ENCODE data around the gene C1orf50. TPM values are rescaled to one million over a fixed set of nuclear protein-coding genes. Genes with fewer than 3 reads are reported as not detected.

Gene C1orf50
- total and polyA plus RNA-seq, 8 donors = 1.6 to 3.5 (median 2.6) TPM

DNA sequence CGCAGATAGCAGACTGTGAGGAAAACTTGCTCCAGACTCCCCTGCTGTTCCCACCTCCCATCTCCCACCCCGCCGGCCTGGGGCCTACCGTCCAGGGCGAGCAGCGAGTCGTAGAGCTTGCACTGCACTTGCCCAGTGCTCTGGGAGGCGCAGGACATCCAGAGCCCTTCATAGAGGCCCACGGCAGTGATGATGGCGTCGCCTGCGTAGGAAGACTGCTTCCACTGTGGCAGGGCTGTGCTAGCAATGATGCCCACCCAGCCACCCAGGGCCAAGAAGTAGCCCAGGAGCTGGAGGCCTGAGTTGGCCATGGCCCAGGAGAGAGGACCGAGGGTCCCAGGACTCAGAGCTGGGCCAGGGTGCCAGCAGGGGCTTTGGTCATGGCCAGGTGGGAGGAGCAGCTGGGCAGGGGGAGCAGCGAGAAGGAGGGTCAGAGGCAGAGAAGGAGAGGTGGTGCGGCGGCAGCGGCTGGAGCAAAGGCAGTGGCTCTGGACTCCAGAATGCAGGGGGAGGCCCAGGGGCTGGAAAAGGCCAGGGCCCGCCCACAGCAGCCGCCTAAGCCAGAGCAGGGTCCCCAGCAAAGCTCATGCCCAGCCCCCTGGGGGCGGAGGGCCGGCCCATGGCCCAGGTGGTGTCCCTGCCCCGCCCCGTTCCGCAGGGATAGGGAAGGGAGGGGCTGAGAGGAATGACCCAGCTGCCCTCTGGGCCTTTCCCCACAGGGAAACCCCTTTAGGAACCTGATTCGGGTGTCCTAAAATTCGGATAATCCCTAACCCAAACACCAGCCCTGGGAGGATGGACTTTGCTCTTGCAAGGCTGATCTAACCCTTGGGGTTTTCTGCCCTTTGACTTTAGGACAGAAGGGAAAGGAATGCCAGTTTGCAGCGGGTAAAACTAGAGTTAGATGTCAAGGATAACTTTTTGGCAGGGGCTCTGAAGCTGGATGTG is 27.0 kb upstream of the C1orf50 start, which contains the start of gene CLDN19:
Gene CLDN19, minus strand, starts transcription at position 484 of the 948 bp plus-strand sequence. Its CDS starts 173 bp downstream, at position 311.
- WGBS, 2 donors = 71 to 78% methylated on average over 27 of the region's 27 CpGs
- H3K4me3 ChIP-seq = no peak within 1 kb of the TSS
- TF ChIP-seq, protein P1, sequence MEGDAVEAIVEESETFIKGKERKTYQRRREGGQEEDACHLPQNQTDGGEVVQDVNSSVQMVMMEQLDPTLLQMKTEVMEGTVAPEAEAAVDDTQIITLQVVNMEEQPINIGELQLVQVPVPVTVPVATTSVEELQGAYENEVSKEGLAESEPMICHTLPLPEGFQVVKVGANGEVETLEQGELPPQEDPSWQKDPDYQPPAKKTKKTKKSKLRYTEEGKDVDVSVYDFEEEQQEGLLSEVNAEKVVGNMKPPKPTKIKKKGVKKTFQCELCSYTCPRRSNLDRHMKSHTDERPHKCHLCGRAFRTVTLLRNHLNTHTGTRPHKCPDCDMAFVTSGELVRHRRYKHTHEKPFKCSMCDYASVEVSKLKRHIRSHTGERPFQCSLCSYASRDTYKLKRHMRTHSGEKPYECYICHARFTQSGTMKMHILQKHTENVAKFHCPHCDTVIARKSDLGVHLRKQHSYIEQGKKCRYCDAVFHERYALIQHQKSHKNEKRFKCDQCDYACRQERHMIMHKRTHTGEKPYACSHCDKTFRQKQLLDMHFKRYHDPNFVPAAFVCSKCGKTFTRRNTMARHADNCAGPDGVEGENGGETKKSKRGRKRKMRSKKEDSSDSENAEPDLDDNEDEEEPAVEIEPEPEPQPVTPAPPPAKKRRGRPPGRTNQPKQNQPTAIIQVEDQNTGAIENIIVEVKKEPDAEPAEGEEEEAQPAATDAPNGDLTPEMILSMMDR (IDR thresholded peaks at IDR 0.05) = no peak
- H3K9me3 ChIP-seq = no peaks in the 10 kb centered on the region
- DNase-seq (no peak), ATAC-seq (no peak), FAIRE-seq (no peak)
- no peaks in the 10 kb centered on the region for H3K36me3 ChIP-seq
- no peaks in the 10 kb centered on the region for H3K4me1 ChIP-seq
- no peak within 1 kb of the TSS for H3K27ac ChIP-seq
- intact Hi-C loops (cut with DNase I) = loop anchor here in 1 of 3 donors (10.0 kb wide), 2 partner anchors 155 to 385 kb away; no protein-coding TSS in a partner anchor
- H3K27me3 ChIP-seq = no peaks in the 10 kb centered on the region

DNA sequence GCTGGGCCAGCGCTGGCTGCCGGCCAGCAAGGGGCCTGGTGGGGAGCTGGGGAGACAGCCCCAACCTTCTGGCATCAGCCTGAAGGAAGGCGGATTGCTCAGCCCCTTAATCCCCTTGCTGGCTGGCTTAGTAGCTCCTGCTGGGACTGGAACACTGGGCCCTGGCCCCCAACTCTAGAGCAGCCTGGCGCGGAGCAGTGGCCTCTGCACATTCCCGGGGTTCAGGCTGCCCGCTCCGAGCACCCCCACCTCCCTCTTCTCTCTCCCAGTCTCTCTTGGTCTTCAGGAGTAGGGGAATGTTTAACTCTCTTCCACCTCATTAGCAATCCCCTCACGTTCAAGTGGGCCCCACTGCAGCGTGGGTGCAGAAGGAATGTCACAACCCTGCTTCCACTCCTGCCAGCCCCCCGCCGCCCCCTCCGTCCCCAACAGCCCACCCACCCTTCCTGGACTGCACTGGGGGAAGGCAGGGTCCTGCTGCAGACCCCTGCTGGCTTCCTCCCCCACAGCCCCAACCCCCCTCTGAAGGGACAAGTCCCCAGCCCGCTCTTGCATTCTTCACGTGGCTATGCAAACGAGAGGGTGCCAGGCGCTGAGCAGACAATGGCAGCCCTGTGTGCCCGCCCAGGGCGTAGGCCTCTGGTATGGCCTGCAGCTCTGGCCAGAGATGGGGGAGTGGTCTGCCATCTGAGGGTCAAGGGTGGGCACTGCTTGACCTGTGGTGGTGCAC is 26.0 kb upstream of the C1orf50 start:
- no peak overlapping the region for H3K27ac ChIP-seq
- no peaks in the 10 kb centered on the region for H3K36me3 ChIP-seq
- WGBS, 2 donors = 76 to 80% methylated on average over 17 to 19 of the region's 19 CpGs
- intact Hi-C loops (cut with DNase I) = loop anchor here in 1 of 3 donors (10.0 kb wide), 2 partner anchors 156 to 386 kb away; no protein-coding TSS in a partner anchor
- H3K4me3 ChIP-seq = no peak overlapping the region
- no peaks in the 10 kb centered on the region for H3K4me1 ChIP-seq
- FAIRE-seq = no peak
- DNase-seq = no peak
- TF ChIP-seq, protein P1 (IDR thresholded peaks at IDR 0.05) = no peak
- ATAC-seq = no peak
- H3K27me3 ChIP-seq = no peaks in the 10 kb centered on the region
- no peaks in the 10 kb centered on the region for H3K9me3 ChIP-seq

DNA sequence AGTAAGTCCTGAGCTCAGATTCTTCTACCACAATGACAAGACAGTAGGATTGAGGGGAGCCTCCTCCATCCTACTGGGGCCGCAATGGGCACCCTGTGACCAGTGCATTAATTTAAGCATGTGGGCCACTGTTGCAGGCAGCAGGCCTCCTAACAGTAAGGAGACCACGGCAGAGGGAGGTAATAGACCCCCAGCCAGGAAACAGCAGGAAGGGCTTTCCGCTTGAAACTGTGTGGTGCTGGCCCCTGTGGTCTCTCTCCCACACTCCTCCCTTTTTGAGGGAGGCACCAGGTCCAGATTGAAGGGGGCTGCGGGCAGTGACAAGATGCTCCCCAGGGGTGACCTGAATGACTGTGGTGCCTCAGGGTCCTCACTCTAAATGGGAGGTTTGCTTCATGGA is 25.3 kb upstream of the C1orf50 start:
- Histone ChIP-seq H3K36me3 (no peaks in the 10 kb centered on the region), H3K27me3 (no peaks in the 10 kb centered on the region), H3K4me1 (no peaks in the 10 kb centered on the region), H3K4me3 (no peak overlapping the region), H3K9me3 (no peaks in the 10 kb centered on the region), H3K27ac (no peak overlapping the region)
- TF ChIP-seq, protein P1 (IDR thresholded peaks at IDR 0.05) = no peak
- intact Hi-C loops (cut with DNase I) = loop anchor here in 1 of 3 donors (10.0 kb wide), 2 partner anchors 157 to 387 kb away; no protein-coding TSS in a partner anchor
- DNase-seq = no peak
- FAIRE-seq = no peak
- 89 to 93% methylated on average over 4 of the region's 4 CpGs for WGBS, 2 donors
- no peak for ATAC-seq

DNA sequence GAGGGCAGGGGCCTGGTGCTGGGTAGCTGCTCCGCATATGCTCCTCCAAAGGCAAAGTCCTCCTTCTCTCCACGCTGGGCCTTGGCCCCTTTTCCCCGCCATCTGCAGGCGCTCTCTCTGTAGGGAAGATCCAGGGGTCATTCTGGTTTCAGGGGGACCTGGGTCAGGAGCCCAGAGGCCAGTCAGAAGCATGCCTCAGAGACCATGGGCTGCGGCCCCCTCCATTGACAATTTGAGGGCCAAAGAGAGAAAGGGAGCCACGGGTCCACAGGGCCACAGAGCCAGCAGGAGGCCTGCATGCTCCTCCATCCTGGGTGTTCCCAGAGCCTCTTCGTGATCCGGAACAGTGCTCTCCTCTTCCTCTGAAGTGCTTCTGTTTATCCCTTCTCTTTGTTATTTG is 24.9 kb upstream of the C1orf50 start:
- H3K4me3 ChIP-seq = no peak overlapping the region
- no peaks in the 10 kb centered on the region for H3K9me3 ChIP-seq
- 86 to 87% methylated on average over 8 of the region's 8 CpGs for WGBS, 2 donors
- TF ChIP-seq, protein P1 (IDR thresholded peaks at IDR 0.05) = no peak
- no peak for DNase-seq
- FAIRE-seq = no peak
- no peaks in the 10 kb centered on the region for H3K27me3 ChIP-seq
- no peaks in the 10 kb centered on the region for H3K36me3 ChIP-seq
- H3K4me1 ChIP-seq = no peaks in the 10 kb centered on the region
- intact Hi-C loops (cut with DNase I) = loop anchor here in 1 of 3 donors (10.0 kb wide), 2 partner anchors 157 to 387 kb away; no protein-coding TSS in a partner anchor
- no peak for ATAC-seq
- H3K27ac ChIP-seq = no peak overlapping the region

Data from pancreas (tissue), 10 donors.